Amniotic stem cell (primary cell): ENCODE measurements around the gene HS6ST3.
"Not testable (repeated sequence)": the region's sequence is repeated elsewhere in the genome, so short reads cannot be mapped to it uniquely, and the experiment has no call there.

Experiments
- DNase-seq: peaks from one replicate; lab custom pipeline; 2025; lab: John Stamatoyannopoulos, UW

The HS6ST3 gene

DNA sequence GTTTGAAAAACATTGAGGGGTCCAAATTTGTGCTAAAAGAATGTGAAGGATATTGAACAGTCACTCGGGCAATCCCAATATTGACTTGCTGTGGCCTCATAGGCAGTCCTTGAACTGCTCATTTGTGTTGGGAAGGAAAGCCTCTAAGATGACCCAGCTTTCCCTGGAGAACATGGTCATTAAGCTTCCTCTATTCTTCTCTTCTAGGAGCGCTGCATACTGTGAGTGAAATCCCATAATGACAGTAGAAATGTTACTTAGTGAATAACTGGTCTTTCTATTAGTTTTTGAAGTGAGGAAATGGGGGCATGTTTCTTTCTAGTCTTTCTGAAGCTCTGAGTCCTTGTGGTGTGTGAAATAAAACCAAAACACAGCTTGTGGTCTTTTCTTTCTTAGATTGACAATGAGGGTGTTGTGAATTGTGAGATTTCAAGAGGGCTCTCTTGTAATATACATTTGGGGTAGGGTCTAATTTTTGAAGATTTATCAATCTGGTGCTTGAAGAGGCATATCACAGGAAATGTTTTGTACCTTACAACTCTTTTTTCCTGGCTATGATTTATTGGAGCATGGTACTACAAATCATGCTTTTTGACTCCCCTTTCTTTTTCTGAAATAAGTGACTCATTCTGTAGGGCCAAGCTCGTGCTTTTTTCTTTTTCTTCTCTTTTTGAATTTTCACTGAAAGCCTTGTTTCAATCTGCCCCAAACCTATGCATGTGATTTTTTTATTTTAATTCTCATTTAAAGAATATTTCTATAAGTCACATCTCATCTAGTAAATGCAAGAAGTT, 653.6 kb downstream of the HS6ST3 start:
- no peak for DNase-seq

- no peak for DNase-seq
Observed at GRCh38 chr13:96744367-96745331, 654.7 kb downstream of the HS6ST3 start.

DNA sequence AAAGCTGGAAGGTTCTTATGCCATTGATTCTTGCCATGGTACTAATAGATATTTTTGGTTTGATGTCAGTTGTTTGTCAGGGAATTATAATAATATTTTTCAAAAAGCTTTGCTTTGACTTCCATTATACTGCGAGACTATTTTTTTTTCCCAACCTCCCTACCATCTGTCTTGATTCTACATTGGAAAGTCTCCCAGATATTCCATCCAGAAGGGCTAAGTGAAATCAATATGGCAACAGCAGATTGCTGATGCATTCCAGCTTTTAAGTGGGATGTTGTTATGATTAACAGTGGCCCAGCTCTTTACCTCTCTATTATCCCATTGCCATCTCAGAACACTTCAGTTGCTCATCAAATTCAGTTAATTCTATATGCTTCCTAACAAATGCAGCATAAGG, 657.0 kb downstream of the HS6ST3 start:
- DNase-seq = no peak

DNA sequence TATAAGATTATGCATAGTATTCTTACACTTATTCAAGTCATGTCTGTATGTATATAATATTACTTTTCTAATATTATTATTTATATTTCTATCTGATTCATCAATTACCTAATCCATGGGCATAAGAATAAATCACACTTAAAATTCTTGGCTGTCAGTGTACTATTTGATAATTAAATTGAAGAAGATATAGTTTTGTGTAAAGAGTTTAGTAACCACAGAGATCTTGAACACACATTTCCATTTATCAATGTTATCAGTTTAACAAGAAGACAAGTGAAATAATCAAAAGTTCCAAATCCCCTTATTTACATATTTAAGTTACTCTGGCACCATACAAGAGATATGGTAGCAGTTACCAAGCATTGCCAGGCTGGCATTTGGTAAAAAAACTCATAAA, 659.9 kb downstream of the HS6ST3 start:
- no peak for DNase-seq

DNA sequence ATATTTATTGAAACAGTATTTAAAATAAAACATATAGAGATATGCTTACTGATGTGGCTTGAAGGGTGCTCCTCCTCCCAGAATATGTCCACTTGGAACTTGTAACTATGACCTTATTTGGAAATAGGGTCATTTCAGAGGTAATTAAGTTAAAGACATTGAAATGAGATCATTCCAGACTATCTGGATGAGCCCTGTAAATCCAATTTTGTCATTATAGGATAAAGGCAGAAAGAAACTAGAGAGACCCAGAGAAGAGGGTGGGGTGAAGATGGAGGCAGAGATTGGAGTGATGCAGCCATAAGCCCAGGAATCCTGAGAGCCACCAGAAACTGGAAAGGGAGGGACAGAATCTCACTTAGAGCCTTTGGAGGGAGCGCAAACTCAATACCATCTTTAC, 661.2 kb downstream of the HS6ST3 start:
- no peak for DNase-seq

- DNase-seq = no peak
Observed at GRCh38 chr13:96762876-96763275, 673.0 kb downstream of the HS6ST3 start.

GRCh38 chr13:96766306-96766705, 676.4 kb downstream of the HS6ST3 start:
- DNase-seq = no peak

DNA sequence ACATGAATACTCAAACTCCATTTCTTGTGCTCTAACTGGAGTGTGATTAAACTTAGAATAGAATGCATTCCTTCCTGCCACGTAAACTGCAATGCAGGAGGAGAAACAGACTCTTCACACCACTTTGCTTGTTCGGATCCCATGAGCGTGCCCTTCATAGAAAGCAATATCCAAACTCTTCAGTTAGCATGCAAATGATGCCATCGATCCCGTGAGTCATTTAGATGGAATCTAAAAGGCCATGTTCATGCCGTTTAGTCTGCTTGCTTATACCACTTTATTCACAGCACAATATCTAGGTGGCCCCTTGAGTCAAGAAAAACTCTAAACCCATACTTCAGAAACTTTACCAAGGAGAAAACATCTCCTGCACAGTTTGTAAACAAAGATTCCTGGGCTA, 678.6 kb downstream of the HS6ST3 start:
- DNase-seq = no peak

DNA sequence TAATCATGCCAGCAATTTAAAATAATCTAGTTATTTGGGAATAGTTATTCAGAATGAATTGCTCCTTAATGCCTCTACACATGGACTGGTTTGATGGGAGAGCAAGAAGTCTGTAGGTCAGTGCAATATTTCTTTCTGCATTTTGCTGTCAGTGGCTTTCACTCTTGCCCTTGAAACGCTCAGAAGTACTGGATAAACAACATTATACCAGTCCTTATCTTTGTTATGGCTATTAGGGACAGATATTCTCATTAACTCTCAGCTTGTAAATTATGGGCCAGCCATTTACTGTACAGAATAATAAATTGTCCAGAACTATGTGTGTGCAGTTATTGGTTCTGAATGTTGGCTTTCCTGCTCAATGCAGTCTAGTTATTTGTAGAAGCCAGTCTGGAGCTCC, 680.0 kb downstream of the HS6ST3 start:
- DNase-seq = no peak

DNA sequence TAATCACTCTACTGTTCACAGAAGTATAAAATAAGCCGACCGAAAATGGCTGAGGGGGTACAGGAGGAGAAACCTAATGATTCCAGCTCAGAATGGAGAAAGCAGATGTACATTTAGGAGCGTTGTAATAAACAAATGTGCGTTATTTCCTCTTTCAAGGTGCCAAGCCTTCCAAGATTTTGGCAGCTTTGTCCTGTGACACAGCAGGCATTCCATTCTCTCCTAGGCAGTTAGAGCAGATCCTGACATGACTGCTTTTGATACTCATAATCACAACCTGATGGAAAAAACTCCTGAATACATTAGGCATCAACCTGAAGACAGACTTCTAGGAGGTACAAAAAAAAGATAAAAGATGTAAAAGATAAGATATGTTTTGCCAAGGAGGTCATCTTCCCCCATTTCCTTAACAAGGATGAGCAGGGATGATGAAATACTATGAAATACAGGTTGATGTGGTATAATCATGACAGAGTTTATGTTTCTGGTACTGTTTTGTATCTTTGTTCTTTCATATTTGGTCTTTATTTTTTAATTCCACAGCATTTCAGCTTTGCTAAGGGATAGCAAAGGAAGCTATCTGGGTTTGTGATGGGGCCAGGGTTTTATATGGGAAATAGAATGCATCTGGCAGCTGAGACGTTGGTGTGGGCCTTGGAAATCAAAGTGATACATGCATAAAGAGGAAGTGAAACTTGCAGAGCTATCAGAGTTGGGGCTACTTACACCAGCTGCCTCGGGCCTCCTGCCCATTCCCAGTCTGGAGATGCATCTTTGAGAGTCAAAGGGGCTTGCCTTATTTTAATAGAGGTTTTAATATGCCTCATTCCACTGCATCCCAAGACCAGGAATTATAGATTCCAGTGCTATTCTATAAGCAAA, 681.8 kb downstream of the HS6ST3 start:
- no peak for DNase-seq

DNA sequence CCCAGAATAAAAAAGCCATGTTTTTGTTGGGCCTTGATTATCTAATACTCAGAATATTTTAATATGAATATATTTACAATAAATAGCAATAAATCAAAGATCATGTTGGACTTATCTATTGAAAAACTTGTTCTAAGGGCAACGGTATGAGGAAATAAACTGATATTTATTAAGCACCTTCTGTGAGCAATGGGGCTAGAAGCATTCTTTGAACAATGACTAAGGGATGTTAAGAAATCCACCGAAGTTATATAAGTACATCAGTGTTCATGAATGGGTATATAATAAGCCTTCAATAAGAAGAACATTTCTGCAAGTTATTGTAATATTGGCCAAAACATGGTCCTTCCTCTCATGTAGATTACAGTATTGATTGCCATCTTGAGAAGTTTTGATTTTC, 682.5 kb downstream of the HS6ST3 start:
- no peak for DNase-seq

DNA sequence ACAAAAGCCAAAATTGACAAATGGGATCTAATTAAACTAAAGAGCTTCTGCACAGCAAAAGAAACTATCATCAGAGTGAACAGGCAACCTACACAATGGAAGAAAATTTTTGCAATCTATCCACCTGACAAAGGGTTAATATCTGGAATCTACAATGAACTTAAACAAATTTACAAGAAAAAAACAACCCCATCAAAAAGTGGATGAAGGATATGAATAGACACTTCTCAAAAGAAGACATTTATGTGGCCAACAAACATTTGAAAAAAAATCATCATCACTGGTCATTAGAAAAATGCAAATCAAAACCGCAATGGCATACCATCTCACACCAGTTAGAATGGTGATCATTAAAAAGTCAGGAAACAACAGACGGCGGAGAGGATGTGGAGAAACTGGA, 688.4 kb downstream of the HS6ST3 start:
- not testable (repeated sequence) for DNase-seq

DNA sequence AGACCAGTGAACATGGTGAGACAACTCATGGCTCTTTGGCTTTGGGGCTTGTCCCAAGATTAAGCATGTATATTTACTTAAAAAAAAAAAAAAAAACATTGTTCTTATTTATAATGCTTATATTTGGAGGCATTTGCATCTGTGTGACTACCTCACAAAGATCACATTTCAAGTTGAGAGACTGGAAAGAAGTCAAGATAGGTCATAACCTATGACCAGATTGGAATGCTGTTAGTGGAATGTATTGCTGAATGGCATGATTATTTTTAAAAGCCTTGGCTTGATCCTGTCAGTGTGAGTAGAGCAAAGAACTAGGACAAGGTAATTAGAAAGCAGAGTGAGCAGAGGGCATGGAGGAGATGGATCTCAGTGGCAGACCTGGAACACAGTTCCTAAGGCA, 689.8 kb downstream of the HS6ST3 start:
- DNase-seq = no peak

GRCh38 chr13:96780105-96780504, 690.2 kb downstream of the HS6ST3 start:
- DNase-seq = no peak

DNA sequence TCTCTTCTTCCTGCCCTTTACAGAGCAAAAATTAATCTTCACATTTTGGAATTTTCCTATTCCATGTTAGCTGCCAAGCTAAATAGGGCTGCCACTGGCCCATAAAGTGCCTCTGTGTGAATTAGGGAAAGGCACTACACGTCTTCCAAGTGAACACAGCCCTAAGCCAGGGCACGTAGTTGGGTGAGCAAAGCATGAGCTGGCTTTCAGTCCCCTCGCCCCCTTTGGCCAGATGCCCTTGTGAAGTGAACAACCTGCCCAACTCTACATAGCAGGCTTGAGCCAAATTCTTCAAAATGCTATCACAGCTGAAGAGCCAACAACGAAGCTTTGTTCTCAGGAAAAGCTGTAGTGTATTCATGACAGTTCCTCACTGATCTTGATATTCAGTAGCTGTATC, 691.2 kb downstream of the HS6ST3 start:
- no peak for DNase-seq

DNA sequence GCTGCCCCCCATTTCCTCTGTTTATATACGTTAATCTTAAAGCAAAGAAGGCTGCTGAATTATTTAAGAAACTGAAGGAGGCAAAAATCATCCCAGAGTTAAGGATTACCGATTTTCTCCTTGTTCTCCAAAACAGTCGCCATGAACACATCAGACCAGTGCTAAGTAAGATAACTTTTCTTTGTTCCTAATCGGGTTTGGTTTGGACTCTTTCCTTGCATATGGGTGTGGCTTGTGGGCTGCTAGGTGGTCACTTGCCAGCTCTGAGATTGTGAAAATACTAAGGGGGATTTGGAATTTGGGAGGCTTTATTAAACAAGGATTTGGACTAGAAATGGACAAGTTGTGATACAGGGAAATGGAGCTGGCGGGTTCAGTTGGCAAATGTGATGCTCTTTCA, 692.3 kb downstream of the HS6ST3 start:
- DNase-seq = no peak

- no peak for DNase-seq
Observed at GRCh38 chr13:96783057-96783456, 693.1 kb downstream of the HS6ST3 start.

GRCh38 chr13:96783511-96783910, 693.6 kb downstream of the HS6ST3 start:
- no peak for DNase-seq

DNA sequence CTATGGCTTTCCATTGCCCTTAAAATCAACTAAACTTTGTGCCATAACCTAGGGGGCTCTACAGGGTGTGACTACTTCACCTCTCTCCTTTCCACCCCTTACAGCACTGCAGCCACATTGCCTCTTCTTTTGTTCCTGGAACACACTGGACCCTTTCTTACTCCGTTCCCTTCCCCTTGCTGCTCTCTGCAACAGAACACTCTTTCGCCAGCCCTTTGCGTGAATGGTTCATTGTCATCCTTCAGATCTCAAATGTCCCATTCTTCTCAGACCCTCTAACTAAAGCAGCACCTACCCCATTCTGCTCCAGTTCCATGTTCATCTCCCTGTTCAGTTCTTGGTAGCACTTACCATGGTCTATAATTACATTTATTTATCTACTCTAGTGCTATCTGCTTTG, 696.1 kb downstream of the HS6ST3 start:
- no peak for DNase-seq

DNA sequence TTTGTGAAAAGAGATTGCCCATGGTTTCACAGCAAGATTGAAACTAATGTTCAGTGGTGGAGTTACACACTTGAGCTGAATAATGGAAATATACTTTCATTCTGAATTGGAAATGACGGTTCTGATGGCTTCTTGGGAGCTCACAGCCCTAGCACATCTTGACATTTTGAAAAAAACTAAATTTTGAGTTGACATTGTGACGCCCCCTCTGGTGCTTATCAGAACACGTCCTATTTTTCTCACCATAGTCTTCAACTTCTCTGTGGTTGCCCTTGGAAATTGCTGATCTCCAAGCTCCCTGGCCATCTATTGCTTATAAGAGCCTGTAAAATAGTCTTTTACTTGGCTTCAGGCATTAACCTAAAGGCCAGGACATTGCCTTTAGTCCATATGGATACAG, 702.3 kb downstream of the HS6ST3 start:
- no peak for DNase-seq

GRCh38 chr13:96792736-96793403, 703.0 kb downstream of the HS6ST3 start:
- no peak for DNase-seq

DNA sequence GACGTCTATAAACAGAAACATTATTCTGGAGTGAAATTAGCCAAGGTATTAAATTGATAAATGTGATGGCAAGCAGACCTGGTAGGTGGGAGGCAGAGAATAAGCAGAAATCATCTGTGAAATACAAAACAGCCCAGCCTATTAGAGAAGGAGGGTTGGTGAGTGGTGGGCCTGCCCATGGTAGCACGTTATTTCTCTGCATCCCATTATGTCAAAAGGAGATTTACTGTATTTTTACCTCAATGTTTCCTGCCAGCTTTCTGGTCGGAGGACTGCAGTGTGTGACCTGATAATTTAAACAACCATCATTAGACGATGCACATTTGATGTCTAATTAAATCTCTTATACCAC, 703.5 kb downstream of the HS6ST3 start:
- no peak for DNase-seq
